GM12878 (cell line): ENCODE measurements around the gene CALD1. TPM values are rescaled to one million over a fixed set of nuclear protein-coding genes. Genes with fewer than 3 reads are reported as not detected.

ENCODE experiments used
- ATAC-seq: fragments of 200-7000 bp; cut with Tn5 transposase; 3 replicates; pipeline ENCODE4 v1.9.1; 2020; ENCODE audit warnings: mild to moderate bottlenecking, moderate library complexity
- BruUV-seq: library from RNA; stranded (reverse); fragments of 400-500 nt; replicated peaks from 2 replicates; lab custom pipeline; 2021; lab: Mats Ljungman, UMichigan
- CTCF ChIA-PET: fragments of 300-600 bp; sonication (Branson Sonifier 250); formaldehyde crosslinking; extraction: SDS; loops from one replicate; lab custom pipeline; 2021; ENCODE audit warnings: inconsistent platforms; lab: Yijun Ruan, JAX
- POLR2A ChIA-PET: fragments of 350-600 bp; formaldehyde crosslinking; extraction: SDS; loops from one replicate; lab custom pipeline; 2021; ENCODE audit warnings: inconsistent platforms; lab: Charles Lee
- RAD21 ChIA-PET: fragments of 300-600 bp; sonication (Branson Sonifier 250); formaldehyde crosslinking; loops from one replicate; lab custom pipeline; 2023; ENCODE audit warnings: antibody characterized with exemption; ENCODE audit not compliant: unreplicated experiment; lab: Charles Lee
- SMC1A ChIA-PET: fragments of 300-600 bp; sonication (Branson Sonifier 250); formaldehyde crosslinking; loops from one replicate; lab custom pipeline; 2023; ENCODE audit not compliant: unreplicated experiment, uncharacterized antibody; lab: Charles Lee
- DNase-seq: peaks from one replicate; pipeline ENCODE4 v3.0.0-alpha.2; 2011; ENCODE audit warnings: low read depth, low spot score
- FAIRE-seq: peaks from 3 replicates; lab custom pipeline; 2011; peaks lifted over from hg19 to GRCh38; lab: Jason Lieb, UNC
- H2AFZ ChIP-seq: 2 replicates; pipeline ENCODE4 v1.6.0; 2011; ENCODE audit warnings: low read depth, low read length, control low read depth; ENCODE audit not compliant: control insufficient read depth
- H3K27ac ChIP-seq: 2 replicates; pipeline ENCODE4 v1.5.1; 2011; ENCODE audit warnings: control low read depth; ENCODE audit not compliant: control insufficient read depth, insufficient read depth
- H3K27me3 ChIP-seq, 2 experiments: replicated peaks in 1 of 2; 2 replicates each; pipeline versions ENCODE4 v1.6.0 to v1.6.1; 2011; ENCODE audit warnings: low read length in 1 of 2; ENCODE audit not compliant: control insufficient read depth in 2 of 2, insufficient read depth in 2 of 2
- H3K36me3 ChIP-seq, 2 experiments: 2 replicates each; pipeline ENCODE4 v1.5.1; 2011; ENCODE audit warnings: low read length in 1 of 2; ENCODE audit not compliant: control insufficient read depth in 2 of 2, insufficient read depth in 2 of 2
- H3K4me1 ChIP-seq: 2 replicates; pipeline ENCODE4 v1.6.1; 2011; ENCODE audit warnings: mild to moderate bottlenecking, low read length, moderate library complexity, mixed read lengths; ENCODE audit not compliant: control insufficient read depth, insufficient read depth
- H3K4me2 ChIP-seq: 2 replicates; pipeline ENCODE4 v1.6.0; 2011; ENCODE audit warnings: control low read depth; ENCODE audit not compliant: control insufficient read depth, insufficient read depth
- H3K4me3 ChIP-seq: fragments of 200-600 bp; sonication (generic); 2 replicates; pipeline ENCODE4 v1.5.1; 2016
- H3K79me2 ChIP-seq: 2 replicates; pipeline ENCODE4 v1.6.0; 2011; ENCODE audit warnings: low read length; ENCODE audit not compliant: control insufficient read depth, insufficient read depth
- H3K9ac ChIP-seq: 2 replicates; pipeline ENCODE4 v1.8.0; 2011; ENCODE audit warnings: low read length, control low read depth, mixed read lengths; ENCODE audit not compliant: control insufficient read depth, insufficient read depth
- H3K9me3 ChIP-seq: replicated peaks from 3 replicates; pipeline ENCODE4 v1.5.1; 2011; ENCODE audit warnings: mild to moderate bottlenecking, low read length; ENCODE audit not compliant: control insufficient read depth, insufficient read depth
- H4K20me1 ChIP-seq: 2 replicates; pipeline ENCODE4 v1.6.0; 2011; ENCODE audit not compliant: control insufficient read depth, insufficient read depth
- ATF7 ChIP-seq: fragments of 450-650 bp; IDR thresholded peaks from 2 replicates; pipeline ENCODE4 v1.6.1; 2016; ENCODE audit warnings: low read depth, mild to moderate bottlenecking
- IKZF1 ChIP-seq: fragments of 450-650 bp; conservative IDR thresholded peaks from 2 replicates; pipeline ENCODE4 v1.6.1; 2017; ENCODE audit warnings: antibody characterized with exemption, mild to moderate bottlenecking
- RCOR1 ChIP-seq: conservative IDR thresholded peaks from 2 replicates; pipeline ENCODE4 v1.6.1; 2012; ENCODE audit warnings: low read depth, low read length, improper control_type of control experiment
- RELA ChIP-seq: fragments of 450-650 bp; IDR thresholded peaks from 2 replicates; pipeline ENCODE4 v1.8.0; 2014; ENCODE audit warnings: borderline replicate concordance; ENCODE audit not compliant: partially characterized antibody
- SREBF2 ChIP-seq: IDR thresholded peaks from 2 replicates; pipeline ENCODE4 v1.6.1; 2012; ENCODE audit warnings: mild to moderate bottlenecking, low read length
- WGBS: methylation state at CpG from one replicate; pipeline ENCODE4 v1.1.6; 2016; ENCODE audit warnings: low lambda C conversion rate; ENCODE audit not compliant: insufficient replicate concordance, insufficient coverage; ENCODE audit errors: missing lambda C conversion rate; 5-methylcytosine and 5-hydroxymethylcytosine counted together
- in situ Hi-C: fragments of 300-500 bp; cut with MboI; formaldehyde crosslinking; loops from 9 replicates; pipeline ENCODE4 v1.14.3; 2018; ENCODE audit warnings: mixed read lengths
- intact Hi-C: fragments of 100-400 bp; cut with micrococcal nuclease; formaldehyde crosslinking; loops from one replicate; pipeline ENCODE4 v1.14.2; 2022; ENCODE audit not compliant: unreplicated experiment
- polyA plus RNA-seq, 11 experiments: library from polyadenylated mRNA; depleted of rRNA in 4 of 11; unstranded in 6 of 11; stranded (reverse) in 5 of 11; fragments of >200 nt; fragmentation: Nextera tagmentation in 4 of 11; fragmentation: Illumina TruSeq in 1 of 11; extraction: Ambion mirVana in 4 of 11; extraction: Trizol in 1 of 11; gene quantifications; 1 replicate in 1 of 11; 2 replicates in 10 of 11; pipeline versions ENCODE4 v1.2.1 to v1.2.3, GENCODE V29; 2011 to 2016; ENCODE audit warnings: inconsistent platforms in 2 of 11, missing spikeins in 2 of 11, low read depth in 1 of 11
- total RNA-seq, 4 experiments: library from RNA; depleted of rRNA in 3 of 4; stranded (reverse); fragments of >200 nt in 3 of 4; fragmentation: Illumina TruSeq in 1 of 4; extraction: Trizol in 1 of 4; gene quantifications; 2 replicates each; pipeline versions ENCODE4 v1.2.1 to v1.2.3, GENCODE V29; 2013 to 2021
- TF ChIP-seq, protein P1 (sequence below): fragments of 150-350 bp; IDR thresholded peaks from 2 replicates; pipeline ENCODE4 v1.6.1; 2014; ENCODE audit warnings: mild to moderate bottlenecking, low read depth, low read length
- TF ChIP-seq, protein P2 (sequence below): fragments of 450-650 bp; IDR thresholded peaks from 2 replicates; pipeline ENCODE4 v1.6.1; 2016; ENCODE audit warnings: mild to moderate bottlenecking, moderate library complexity, borderline replicate concordance

CALD1 gene
- total and polyA plus RNA-seq, 10 of the 15 experiments (the other 5 are each of a cell fraction or from before 2014, with no cell fraction given): 0.03 to 1.3 (median 0.22) TPM

DNA sequence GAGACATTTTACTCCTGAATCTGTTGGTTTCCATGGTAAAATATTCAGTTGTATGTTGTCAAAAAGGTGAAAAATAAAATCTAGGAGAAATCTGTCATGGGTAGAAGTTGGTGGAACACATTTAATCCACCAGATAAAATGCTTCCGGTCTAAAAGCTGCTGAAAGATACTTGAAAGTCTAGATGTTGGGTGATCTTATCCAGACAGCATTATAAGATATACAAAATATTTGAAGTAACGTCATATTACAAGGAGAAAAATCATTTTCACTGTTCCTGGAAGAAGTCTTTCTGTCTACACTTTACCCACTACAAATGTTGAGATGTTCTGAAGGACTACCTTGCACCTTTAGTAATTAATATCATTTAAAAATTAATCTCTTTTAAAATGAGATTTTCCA is 40.9 kb downstream of the CALD1 start:
- no peaks in the 10 kb centered on the region; a peak in 1 of 4 replicates for H3K27me3 ChIP-seq
- no peaks in the 10 kb centered on the region for H3K4me1 ChIP-seq
- no peaks in the 10 kb centered on the region for H3K9me3 ChIP-seq
- no peak overlapping the region for H3K27ac ChIP-seq
- H3K36me3 ChIP-seq: no peaks in the 10 kb centered on the region
- DNase-seq (no peak), ATAC-seq (no peak), FAIRE-seq (no peak)
- CTCF ChIA-PET: no interaction called here
- no peak overlapping the region for H2AFZ ChIP-seq
- WGBS: 42% methylated on average over 2 of the region's 2 CpGs
- no TSS peak for BruUV-seq
- TF ChIP-seq IKZF1 (no peak), RCOR1 (no peak), ATF7 (no peak), SREBF2 (no peak), RELA (no peak)
- TF ChIP-seq, protein P1, sequence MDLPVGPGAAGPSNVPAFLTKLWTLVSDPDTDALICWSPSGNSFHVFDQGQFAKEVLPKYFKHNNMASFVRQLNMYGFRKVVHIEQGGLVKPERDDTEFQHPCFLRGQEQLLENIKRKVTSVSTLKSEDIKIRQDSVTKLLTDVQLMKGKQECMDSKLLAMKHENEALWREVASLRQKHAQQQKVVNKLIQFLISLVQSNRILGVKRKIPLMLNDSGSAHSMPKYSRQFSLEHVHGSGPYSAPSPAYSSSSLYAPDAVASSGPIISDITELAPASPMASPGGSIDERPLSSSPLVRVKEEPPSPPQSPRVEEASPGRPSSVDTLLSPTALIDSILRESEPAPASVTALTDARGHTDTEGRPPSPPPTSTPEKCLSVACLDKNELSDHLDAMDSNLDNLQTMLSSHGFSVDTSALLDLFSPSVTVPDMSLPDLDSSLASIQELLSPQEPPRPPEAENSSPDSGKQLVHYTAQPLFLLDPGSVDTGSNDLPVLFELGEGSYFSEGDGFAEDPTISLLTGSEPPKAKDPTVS: no peak
- TF ChIP-seq, protein P2, sequence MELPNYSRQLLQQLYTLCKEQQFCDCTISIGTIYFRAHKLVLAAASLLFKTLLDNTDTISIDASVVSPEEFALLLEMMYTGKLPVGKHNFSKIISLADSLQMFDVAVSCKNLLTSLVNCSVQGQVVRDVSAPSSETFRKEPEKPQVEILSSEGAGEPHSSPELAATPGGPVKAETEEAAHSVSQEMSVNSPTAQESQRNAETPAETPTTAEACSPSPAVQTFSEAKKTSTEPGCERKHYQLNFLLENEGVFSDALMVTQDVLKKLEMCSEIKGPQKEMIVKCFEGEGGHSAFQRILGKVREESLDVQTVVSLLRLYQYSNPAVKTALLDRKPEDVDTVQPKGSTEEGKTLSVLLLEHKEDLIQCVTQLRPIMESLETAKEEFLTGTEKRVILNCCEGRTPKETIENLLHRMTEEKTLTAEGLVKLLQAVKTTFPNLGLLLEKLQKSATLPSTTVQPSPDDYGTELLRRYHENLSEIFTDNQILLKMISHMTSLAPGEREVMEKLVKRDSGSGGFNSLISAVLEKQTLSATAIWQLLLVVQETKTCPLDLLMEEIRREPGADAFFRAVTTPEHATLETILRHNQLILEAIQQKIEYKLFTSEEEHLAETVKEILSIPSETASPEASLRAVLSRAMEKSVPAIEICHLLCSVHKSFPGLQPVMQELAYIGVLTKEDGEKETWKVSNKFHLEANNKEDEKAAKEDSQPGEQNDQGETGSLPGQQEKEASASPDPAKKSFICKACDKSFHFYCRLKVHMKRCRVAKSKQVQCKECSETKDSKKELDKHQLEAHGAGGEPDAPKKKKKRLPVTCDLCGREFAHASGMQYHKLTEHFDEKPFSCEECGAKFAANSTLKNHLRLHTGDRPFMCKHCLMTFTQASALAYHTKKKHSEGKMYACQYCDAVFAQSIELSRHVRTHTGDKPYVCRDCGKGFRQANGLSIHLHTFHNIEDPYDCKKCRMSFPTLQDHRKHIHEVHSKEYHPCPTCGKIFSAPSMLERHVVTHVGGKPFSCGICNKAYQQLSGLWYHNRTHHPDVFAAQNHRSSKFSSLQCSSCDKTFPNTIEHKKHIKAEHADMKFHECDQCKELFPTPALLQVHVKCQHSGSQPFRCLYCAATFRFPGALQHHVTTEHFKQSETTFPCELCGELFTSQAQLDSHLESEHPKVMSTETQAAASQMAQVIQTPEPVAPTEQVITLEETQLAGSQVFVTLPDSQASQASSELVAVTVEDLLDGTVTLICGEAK: no peak
- no peak overlapping the region for H3K4me3 ChIP-seq
- H4K20me1 ChIP-seq: no peaks in the 10 kb centered on the region
- H3K4me2 ChIP-seq: no peak overlapping the region
- H3K9ac ChIP-seq: no peak overlapping the region
- SMC1A ChIA-PET: no interaction called here
- POLR2A ChIA-PET: no interaction called here
- RAD21 ChIA-PET: no interaction called here
- in situ Hi-C loops (no loop called here), intact Hi-C loops (no loop called here)
- H3K79me2 ChIP-seq: no peaks in the 10 kb centered on the region
